ENCODE measurements around the gene PCGF1. TPM values are rescaled to one million over a fixed set of nuclear protein-coding genes. Genes with fewer than 3 reads are reported as not detected.

Gene PCGF1
- total RNA-seq, 1 donor from 2014 or later: 20.3 TPM

GRCh38 chr2:74503506-74504475, 3.7 kb downstream of the PCGF1 start:
- intact Hi-C loops (cut with DNase I): no loop called here
- no peak for ATAC-seq (ENCODE audit: poor library complexity)
- no peak for DNase-seq

- intact Hi-C loops (cut with DNase I): no loop called here
- peak; percentile 70 for ATAC-seq (ENCODE audit: poor library complexity)
- peak; percentile 91 for DNase-seq
Measured at GRCh38 chr2:74502720-74503505, 4.6 kb downstream of the PCGF1 start.

DNA sequence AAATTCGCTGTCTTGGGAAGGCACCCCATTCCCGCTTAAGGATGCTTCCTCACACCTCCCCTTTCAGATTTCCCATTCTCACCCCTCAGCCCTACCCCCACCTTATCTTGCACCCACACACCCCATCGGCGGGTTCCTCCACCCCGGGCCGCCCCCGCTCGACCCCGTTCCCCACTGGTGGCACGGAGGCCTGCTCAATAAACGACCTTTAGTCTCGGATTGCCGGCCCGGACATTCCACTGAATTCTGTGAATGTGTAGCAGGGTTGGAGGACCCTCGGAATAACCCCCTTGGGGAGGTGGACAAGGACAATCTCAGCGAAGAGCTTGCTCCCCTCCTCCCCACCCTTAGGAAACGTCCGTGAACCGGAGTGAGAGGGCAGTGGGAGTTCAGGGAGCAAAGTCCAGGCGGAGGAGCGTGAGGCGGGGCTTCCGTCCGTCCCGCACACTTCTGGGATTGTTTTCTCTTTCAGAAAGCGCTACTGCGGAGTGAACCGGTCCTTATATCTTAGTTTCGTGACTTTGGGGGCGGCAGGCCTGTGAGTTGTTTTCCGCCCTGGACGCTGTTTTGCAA, 5.3 kb downstream of the PCGF1 start:
- ATAC-seq (ENCODE audit: poor library complexity) (peak; percentile 9), DNase-seq (no peak)
- intact Hi-C loops (cut with DNase I): no loop called here

- ATAC-seq (ENCODE audit: poor library complexity): no peak
- DNase-seq: no peak
- intact Hi-C loops (cut with DNase I): loop anchor here (2.0 kb wide), 1 partner anchor 17 kb away; no protein-coding TSS in a partner anchor
Measured at GRCh38 chr2:74501335-74502071, 6.0 kb downstream of the PCGF1 start.

DNA sequence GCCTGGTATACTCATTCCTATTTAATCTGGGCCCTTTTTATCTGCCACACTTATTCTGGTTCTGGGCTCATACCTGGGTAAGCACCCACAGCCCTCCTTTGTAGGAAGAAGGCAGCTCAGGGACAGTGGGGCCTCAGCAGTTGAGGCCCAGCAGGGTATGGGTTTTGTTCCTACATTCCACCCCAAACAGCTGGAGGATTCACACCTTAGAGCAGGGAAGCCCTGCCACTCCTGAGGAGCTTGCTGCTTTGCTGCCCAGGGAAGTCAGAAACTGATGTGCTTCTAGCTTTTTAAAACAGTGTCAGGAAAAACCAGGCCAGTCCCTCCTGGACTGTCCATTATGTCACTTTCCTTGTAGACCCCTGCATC, 6.9 kb downstream of the PCGF1 start:
- DNase-seq (no peak), ATAC-seq (ENCODE audit: poor library complexity) (no peak)
- intact Hi-C loops (cut with DNase I): loop anchor here (2.0 kb wide), 1 partner anchor 16 kb away; no protein-coding TSS in a partner anchor

- DNase-seq (no peak), ATAC-seq (ENCODE audit: poor library complexity) (no peak)
- intact Hi-C loops (cut with DNase I): loop anchor here (2.0 kb wide), 1 partner anchor 15 kb away; no protein-coding TSS in a partner anchor
Measured at GRCh38 chr2:74499940-74500577, 7.4 kb downstream of the PCGF1 start.

DNA sequence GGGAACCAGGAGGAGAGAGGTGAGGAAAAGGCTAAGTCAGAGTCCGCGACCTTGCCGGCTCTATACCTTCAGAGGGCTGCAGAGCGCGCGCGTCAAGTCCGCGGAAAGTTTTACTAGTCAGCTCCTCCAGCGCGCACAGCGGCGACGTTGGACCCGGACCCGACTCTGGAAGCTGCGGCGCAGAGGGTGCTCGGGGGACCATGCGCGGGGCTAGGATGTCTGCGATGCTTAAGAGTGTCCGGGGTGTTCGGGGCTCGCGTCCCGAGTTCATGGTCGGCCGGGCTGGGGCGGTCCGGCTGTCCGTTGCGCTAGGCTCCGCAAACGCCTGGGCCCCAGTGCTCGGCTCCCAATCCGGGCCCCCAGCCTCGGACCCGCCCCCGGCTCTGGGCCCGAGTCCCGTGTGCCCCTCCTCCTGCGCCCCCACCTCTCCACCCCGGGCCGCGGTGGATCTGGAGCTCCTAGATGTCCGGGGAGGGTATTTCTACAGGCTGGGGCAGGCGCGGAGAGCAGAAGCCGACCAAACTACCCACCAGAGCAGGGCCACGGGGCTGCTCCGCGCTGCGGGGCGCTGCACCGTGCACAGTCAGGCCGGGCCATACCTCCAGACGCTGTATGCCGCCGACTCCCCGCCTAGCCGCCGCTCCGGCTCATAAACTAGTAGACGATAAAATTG, 8.1 kb downstream of the PCGF1 start, which contains the start of gene LBX2:
TSS of gene LBX2 (minus strand) at position 337 of the 673 bp plus-strand sequence. CDS start at position 271, 66 bp downstream.
- ATAC-seq (ENCODE audit: poor library complexity): no peak
- DNase-seq: no peak
- intact Hi-C loops (cut with DNase I): no loop called here

- no peak for DNase-seq
- ATAC-seq (ENCODE audit: poor library complexity): no peak
- intact Hi-C loops (cut with DNase I): no loop called here
Measured at GRCh38 chr2:74498500-74499266, 8.8 kb downstream of the PCGF1 start.

GRCh38 chr2:74497777-74498499, 9.6 kb downstream of the PCGF1 start:
- ATAC-seq (ENCODE audit: poor library complexity): peak; percentile 6
- intact Hi-C loops (cut with DNase I): no loop called here

GRCh38 chr2:74496997-74497776, 10.3 kb downstream of the PCGF1 start:
- ATAC-seq (ENCODE audit: poor library complexity): no peak
- intact Hi-C loops (cut with DNase I): no loop called here
- DNase-seq: no peak

More at GRCh38 chr2:74497777-74498499, 9.6 kb downstream of the PCGF1 start:
- no peak for DNase-seq

DNA sequence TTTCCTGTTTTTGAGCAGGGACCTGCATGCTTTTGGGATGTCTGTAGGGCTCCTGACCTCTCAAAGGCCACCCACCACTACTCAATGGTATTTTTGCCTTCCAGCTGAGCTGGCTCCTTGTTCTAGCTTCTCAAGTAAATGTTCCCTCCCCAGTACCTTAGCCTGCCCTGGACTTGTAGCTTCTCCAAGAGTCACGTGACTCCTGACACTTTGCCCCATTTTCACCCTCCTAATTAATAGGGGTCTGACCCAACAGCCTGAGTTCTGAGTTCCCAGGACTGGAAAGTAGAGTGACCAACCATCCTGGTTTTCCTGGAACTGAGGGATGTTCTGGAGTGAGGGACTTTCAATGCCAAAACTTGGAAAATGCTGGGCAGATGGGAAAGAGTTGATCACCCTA, 12.1 kb downstream of the PCGF1 start:
- intact Hi-C loops (cut with DNase I): no loop called here
- DNase-seq: no peak
- ATAC-seq (ENCODE audit: poor library complexity): no peak

DNA sequence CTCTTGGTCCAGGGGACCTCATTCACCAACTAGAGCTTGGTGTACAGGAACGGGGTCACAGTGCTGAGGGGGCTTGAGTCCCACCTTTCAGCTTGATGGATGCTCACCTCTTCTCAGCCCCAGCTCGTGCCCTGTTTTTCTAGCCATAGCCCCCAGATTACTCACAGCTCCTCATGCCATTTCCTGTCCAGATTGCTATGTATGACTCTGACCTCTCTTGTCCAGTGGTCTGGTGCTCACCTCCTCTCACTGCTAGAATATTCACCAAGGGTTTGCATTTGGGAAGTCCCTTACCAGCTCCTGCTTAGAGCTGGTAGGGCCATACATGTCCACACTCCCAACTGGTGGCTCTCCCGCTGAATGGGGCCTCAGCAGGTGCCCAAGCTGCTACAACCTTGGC, 13.9 kb downstream of the PCGF1 start:
- intact Hi-C loops (cut with DNase I): no loop called here
- DNase-seq (no peak), ATAC-seq (ENCODE audit: poor library complexity) (no peak)

DNA sequence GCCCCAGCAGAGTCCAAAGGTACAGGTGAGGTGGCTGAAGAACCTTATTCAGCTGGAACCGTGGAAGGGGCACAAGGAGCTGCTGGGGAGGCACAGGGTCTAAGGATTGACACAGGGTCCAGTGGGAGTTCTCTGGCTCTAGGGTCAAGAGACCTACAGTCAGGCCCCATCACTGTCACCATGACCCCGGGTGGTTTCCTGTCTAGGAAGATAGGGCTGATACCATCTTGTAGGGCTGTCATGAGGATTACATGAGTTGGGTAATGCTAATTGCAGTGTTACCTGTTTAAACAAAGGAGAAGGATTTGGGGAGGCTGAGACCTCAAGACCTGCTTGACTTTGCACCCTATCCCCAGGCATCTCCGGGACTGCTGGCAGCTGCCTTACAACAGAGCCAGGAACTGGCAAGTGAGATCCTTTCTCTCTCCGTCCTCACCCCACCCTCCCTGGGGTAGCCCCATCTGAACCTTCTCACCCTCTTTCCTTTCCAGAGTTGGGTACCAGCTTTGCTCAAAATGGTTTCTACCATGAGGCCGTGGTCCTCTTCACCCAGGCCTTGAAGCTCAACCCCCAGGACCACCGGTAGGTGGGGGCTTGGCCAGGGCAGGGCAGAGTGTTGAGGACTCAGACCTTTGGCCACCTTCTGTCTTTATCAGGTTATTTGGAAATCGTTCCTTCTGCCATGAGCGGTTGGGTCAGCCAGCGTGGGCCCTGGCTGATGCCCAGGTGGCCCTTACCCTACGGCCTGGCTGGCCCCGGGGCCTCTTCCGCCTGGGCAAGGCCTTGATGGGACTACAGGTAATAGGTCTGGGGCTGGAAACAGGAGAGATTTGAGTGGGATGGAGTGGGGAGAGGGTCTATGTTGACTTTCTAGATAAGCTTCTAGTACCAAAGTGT, 15.6 kb downstream of the PCGF1 start:
- intact Hi-C loops (cut with DNase I): no loop called here
- ATAC-seq (ENCODE audit: poor library complexity) (no peak), DNase-seq (no peak)

- intact Hi-C loops (cut with DNase I): no loop called here
- ATAC-seq (ENCODE audit: poor library complexity) (no peak), DNase-seq (no peak)
Measured at GRCh38 chr2:74489906-74490305, 17.6 kb downstream of the PCGF1 start.
